Measurements from ENCODE around the gene POU2F2. TPM values are rescaled to one million over a fixed set of nuclear protein-coding genes. Genes with fewer than 3 reads are reported as not detected.

Gene POU2F2
- total RNA-seq, 1 experiment from 2014 or later: 0.06 TPM

- no peak for DNase-seq (ENCODE audit: low read depth)
Measured at GRCh38 chr19:42125536-42125935, 6.7 kb downstream of the POU2F2 start.

- peak; percentile 38 for DNase-seq (ENCODE audit: low read depth)
Measured at GRCh38 chr19:42124386-42124901, 7.8 kb downstream of the POU2F2 start.

DNA sequence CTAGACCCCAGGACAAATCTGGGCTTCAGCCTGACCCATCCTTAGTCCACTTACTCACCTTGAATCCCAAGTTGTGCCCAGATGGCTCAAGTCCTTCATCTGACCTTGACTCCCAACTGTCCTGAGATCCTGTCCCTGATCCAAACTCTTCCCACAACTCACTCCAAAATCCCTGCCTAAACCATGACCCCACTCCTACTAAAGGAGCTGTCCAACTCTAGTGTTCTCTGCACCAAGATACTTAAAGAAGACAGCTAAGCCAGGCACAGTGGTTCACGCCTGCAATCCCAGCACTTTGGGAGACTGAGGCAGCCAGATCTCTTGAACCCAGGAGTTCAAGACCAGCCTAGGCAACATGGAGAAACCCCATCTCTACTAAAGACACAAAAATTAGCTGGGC lies 8.5 kb downstream of the POU2F2 start:
- no peak for DNase-seq (ENCODE audit: low read depth)

DNA sequence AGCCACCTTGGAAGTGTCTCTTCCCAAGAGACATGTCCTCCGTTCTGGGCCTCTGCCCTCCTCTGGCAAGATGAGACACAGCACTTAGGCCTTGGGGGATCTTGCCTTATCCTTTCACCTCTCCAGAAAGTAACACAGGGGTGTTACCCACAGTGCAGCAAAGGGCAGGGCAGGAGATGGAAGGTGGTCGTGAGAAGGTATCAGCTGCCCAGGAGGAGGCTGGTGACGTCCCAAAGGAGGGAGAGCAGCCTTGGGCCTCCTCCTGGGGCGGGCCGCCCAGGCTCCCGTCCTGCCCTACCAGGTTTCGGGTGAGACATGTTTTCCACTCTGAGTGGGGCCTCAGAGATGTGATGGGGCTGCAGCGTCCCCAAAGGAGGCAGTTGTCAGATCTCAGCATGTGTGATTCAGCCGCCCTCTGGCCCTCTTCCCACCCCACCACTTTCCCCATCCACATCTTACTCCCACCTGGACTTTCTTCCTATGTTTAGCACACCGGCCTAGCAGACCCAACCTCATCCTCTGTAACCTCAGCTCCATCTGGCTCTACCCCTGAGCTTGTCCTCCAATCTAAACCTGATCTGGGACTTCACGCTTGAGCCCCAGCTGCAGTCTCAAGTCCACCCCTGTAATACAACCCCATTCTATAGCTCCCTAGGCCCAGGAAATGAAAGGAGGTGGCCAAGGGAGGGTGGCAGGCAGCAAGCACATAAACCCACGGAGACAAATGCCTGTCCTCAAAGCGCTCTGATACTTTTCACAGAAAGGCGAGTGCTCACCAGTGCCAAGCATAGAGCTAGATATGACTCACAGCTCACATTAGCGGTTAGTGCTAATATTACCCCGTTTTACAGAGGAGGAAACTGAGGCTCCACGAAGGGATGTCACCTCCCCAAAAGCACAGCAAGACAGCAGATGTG lies 9.3 kb downstream of the POU2F2 start:
- no peak for DNase-seq (ENCODE audit: low read depth)

- DNase-seq (ENCODE audit: low read depth): peak; percentile 41
Measured at GRCh38 chr19:42121656-42122069, 10.6 kb downstream of the POU2F2 start.

GRCh38 chr19:42121036-42121621 lies 11.1 kb downstream of the POU2F2 start:
- no peak for DNase-seq (ENCODE audit: low read depth)

DNA sequence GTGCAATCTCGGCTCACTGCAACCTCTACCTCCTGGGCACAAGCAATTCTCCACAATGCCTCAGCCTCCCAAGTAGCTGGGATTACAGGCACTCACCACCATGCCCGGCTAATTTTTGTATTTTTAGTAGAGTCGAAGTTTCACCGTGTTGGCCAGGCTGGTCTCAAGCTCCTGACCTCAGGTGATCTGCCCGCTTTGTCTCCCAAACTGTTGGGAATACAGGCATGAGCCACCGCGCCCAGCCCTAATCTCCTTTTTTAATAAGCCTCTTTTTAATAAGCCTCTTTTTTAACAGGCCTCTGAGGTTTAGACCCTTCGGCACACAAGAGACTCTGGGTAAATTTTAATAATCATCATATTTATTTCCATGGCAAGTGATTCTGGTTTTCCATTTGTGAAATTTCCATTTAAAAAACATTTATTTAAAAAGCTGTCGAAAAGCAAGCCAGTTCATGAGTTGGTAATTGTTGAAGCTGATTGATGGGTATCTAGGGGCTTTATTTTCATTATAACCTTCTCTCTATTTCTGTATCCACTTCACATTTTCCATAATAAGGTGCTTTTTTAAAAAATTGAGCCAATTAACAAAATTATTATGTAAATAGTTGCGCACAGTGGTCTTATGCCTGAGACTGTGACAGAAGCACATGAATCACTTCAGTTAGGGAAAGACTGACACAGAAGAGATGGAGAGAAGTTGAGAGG lies 11.8 kb downstream of the POU2F2 start:
- no peak for DNase-seq (ENCODE audit: low read depth)

DNA sequence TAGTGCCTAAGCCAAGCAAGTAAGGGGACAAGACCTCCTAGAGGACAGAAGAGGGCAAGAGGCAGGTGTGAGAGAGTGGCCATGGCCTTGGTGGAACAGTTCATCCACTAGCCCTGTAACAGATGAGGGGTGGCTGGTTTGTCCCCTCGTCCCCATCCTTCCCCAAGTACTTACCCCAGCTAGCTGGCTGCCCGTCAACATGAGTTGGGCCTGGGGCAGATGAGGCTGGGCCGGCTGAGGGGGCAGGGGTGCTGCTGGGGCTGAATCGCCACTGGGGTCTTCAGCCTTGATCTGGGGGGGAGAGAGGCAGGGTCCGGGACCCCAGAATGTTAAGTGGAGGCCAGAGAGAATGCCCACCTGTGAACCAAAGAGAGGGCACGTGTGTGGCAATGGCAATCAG lies 15.2 kb downstream of the POU2F2 start:
- no peak for DNase-seq (ENCODE audit: low read depth)

GRCh38 chr19:42116308-42117075 lies 15.8 kb downstream of the POU2F2 start:
- DNase-seq (ENCODE audit: low read depth): no peak

DNA sequence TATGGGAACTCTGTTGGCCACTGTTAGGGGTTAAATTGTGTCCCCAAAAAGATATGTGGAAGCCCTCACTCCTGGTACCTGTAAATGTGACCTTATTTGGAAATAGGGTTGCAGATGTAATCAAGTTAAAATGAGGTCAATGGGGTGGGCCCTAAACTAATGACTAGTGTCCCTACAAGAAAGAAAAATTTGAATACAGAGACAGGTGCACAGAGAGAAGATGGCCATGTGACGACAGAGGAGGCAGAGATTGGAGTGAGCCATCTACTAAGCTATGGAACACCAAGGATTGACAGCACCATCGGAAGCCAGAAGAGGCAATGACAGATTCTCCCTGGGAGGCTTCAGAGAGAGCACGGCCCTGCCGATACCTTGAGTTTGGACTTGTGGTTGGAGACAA lies 16.5 kb downstream of the POU2F2 start:
- DNase-seq (ENCODE audit: low read depth): no peak

DNA sequence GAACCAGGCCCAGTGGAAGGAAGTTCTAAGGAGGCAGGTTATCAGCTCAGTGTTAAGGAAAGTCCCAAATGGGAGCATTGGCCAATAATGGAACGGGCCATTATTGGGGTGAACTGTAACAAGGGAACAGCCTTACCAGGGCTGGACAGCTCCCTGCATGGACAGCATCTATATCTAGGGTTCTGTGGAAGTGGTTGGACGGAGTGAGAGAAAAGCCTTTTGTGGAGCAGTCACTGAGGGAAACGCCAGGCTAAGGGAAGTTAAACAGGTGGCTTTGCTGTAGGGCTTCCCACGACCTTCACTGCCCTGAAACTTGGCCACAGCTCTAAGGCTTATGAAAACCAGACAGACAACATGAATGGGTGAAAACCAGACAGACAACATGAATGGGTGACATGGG lies 17.0 kb downstream of the POU2F2 start:
- peak; percentile 41 for DNase-seq (ENCODE audit: low read depth)

GRCh38 chr19:42114412-42114811 lies 17.8 kb downstream of the POU2F2 start:
- peak; percentile 73 for DNase-seq (ENCODE audit: low read depth)

DNA sequence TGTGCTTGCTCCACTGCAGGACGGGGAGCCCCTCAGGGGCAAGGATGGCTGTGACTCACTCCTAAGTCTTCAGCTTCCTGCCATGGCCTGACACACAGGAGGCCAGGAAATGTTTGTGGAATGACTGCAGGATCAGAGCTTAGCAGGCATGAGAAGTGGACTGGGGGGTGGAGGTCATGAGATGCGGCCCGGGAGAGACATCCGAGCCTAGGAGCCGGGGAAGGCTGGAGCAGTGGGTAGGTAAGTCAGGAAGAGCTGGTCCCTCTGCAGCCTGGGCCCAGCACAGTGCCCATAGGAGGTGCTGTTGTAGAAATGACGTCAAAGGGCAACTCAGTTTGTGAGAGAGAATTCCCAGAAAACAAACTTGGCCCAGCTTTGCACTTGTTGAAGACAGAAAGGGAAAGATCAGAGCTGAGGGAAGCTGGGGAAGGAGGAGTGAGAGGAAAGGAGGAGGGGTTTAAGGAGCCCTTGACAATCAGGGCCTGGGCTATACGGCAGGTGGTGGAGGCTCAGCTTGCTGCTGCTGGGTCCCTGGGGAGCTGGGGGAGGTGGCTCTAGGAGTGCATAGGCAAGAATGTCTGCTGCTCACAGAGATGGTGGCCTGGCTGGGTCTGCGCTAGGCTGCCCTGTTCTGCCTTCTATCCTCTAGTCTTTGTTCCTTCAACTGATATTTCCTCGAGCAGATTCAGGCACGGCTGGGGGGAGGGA lies 18.5 kb downstream of the POU2F2 start:
- peak; percentile 93 for DNase-seq (ENCODE audit: low read depth)

DNA sequence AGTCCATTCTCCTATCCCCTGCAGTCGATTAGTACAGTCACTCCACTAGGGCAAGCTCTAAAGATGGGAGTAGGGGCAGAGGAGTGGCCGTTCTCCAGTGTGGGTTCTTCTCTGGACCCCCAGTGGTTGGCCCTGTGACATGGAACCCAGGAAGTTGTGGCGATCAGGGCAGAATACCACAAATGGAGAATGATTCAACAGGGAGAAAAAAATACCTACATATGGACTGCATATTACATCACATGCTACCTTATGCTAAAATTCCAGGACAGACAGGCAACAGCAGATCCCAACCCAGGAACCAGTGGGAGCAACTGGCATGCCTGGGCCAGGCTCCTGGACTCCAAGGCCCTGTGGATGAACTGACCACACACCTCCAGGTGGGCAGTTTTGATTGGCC lies 20.4 kb downstream of the POU2F2 start:
- DNase-seq (ENCODE audit: low read depth): no peak

DNA sequence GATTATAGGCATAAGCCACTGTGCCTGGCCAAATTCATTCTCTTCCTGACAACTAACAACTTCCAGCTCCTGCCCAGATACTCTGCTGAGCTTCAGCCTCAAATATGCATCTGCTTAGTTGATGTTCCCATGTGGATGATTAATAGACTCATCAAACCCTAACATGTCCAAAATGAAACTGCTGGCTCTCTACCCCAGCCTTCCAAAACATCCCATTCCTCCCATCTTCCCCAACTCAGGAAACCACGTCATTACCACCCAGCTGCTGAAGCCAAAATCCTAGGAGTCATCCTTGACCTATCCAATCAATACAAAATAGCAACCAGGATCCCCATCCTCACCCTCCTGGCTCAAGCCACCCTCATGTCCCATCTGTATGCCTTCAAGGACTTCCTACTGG lies 20.9 kb downstream of the POU2F2 start:
- peak; percentile 70 for DNase-seq (ENCODE audit: low read depth)

DNA sequence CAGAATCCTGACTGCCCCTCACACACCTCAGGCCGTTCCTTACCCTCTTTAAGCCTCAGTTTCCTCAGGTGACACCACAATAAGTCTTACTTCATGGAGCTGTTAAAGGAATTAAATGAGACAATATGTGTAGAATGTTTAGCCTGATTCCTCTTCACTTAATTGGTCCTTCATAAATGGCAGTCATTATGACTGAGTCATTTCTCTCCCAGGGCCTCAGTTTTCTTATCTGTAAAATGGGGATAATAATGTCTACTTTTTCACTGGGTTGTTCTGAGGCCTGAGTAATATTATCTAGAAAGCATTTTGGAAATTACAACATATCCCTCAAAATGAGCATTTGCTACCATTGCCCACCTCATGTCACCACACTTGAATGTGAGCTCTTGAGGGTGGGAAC lies 21.6 kb downstream of the POU2F2 start:
- no peak for DNase-seq (ENCODE audit: low read depth)

GRCh38 chr19:42109896-42110295 lies 22.4 kb downstream of the POU2F2 start:
- DNase-seq (ENCODE audit: low read depth): no peak

DNA sequence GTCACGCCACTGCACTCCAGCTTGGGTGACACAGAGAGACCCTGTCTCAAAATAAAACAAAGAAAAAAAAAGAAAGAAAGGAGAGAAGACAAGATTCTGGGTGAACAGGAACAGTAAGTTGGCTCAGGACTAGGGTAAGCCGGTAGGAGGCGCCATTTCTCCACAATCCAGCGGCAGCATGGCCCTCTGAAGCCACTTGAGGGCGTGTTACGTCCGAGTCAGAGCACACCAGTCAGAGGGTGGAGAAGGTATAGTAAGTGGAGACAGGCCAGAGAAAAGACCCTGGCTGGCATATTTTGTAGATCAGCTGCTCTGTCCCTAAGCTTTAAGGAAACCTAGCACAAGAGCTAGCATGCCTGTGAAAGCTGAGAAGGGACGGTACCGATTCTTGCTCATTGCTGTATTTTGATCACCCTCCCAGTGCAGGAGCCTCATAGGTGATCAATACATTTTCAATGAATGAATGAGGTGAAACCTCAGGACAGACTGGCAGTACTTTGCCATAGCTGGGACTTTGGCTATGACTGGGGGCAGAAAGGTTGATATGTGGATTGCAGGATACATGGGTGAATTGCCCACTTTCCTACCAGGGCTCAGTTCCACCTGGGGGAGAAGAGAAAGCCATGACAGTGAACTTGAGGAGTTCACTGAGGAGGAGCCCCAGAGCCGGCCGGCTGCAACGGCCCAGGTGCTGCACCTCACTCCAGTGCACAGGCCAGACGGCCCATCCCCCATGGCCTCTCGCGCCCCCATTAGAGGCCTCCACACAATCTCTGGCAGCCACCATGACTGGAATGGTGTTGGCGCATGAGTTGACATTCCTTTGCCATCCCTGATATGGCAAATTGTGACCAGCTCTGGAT lies 23.5 kb downstream of the POU2F2 start:
- peak; percentile 79 for DNase-seq (ENCODE audit: low read depth)

DNA sequence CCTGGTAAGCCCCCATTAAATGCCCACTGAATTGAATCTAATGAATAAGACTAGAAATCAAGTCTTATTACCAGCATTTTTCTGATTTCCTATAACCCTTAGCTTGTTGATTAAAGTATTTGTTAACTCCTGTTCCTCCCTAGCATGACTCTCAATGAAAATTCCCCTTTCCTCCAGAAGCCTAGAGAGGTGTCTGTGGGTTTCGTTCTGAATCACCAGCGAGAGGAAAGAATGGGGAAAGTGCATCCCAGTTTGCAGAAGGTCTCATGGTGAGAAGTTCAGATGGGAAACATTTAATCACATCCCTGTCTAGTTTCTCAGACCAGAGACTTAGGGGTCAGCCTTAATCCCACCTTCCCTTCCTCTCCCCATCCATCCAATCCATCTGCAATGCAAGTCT lies 26.9 kb downstream of the POU2F2 start:
- DNase-seq (ENCODE audit: low read depth): no peak

- DNase-seq (ENCODE audit: low read depth): no peak
Measured at GRCh38 chr19:42102877-42103276, 29.4 kb downstream of the POU2F2 start.

Measured in LHCN-M2 (cell line).